NCI-H748 treated with DMSO at 0.1 percent for 48 hours (cell line): Measurements from ENCODE around the gene SORCS2.

Experiments
- DNase-seq: peaks from one replicate; lab custom pipeline; 2025; lab: John Stamatoyannopoulos, UW

Gene SORCS2

DNA sequence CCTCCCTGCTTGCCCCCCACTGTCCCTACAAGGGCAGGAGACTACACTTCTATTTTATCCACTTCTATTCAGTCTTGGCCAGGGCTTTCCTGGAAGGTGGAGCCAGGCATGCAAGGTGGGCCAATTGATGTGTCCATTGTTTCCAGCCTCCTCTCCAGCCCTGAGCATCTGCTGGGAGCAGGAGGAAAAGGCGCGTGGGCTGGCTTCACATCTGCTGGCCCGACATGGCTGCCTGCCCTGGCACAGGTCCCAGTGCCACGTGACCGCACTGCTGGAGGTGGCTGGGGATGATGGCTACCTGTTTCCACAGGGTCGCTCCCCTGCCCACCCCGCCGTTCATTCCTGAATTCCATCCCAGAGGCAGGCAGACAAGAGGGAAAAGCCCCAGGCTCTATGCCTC, 499.6 kb downstream of the SORCS2 start:
- DNase-seq = peak; percentile 6

GRCh38 chr4:7692451-7693236, 500.3 kb downstream of the SORCS2 start:
- DNase-seq = no peak

- DNase-seq = no peak
Measured at GRCh38 chr4:7693237-7693608, 500.9 kb downstream of the SORCS2 start.

DNA sequence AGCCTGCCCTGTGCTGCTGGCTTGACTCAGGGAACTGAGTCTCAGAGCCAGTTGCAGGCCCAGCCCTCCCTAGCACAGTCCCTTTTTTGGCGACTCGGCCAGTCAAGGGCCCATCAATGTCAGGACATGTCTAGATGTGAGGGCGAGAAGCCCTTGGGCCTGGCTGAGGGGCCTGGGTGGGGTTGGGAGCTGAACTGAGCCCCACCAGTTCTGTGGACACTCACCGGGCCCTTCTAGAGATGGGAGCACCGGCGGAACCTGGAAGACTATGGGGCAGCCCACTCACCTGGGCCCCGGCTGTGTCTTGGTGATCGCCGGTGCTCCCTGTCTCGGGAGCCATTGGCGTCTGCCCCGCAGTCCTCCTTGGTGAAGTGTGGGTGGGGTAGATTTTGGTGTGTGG, 501.4 kb downstream of the SORCS2 start:
- no peak for DNase-seq

DNA sequence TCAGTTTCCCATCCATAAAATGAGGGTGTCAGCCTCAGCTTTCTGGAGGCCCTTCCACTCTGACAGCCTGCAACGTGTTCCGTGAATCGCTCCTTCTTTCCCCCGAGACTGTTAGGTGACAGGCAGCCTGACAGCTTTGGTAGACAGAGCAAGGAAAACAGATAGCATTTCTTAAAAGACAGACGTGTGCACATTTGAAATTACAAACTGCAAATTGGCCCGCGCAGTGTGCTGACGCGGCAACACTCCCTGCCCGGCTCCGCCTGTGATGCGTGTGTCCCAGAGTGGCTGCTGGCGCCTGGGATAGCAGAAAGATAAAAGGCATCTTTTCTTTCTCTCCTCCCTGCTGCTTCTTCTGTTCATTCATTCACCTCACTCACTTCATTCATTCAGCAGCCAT, 502.0 kb downstream of the SORCS2 start:
- DNase-seq = no peak

- DNase-seq = no peak
Measured at GRCh38 chr4:7697343-7697742, 505.0 kb downstream of the SORCS2 start.

DNA sequence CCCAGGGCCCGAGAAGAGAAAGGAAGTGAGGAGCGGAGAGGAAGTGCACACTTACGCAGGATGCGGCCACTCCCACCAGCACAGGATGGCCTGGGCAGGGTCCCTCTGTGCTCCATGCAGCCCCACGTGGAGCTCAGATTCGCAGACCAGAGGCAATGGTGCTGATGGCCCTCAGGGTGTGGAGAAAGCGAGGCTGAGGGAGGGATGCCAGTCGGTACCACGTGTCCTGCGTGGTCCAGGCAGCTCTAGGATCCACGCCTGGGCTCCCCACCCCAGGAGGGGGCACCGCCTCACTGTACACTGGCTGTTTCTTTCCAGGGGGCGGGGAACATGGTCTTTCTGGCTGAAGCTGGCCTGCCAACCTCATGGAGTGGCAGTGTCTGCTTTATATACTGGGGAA, 505.5 kb downstream of the SORCS2 start:
- no peak for DNase-seq

DNA sequence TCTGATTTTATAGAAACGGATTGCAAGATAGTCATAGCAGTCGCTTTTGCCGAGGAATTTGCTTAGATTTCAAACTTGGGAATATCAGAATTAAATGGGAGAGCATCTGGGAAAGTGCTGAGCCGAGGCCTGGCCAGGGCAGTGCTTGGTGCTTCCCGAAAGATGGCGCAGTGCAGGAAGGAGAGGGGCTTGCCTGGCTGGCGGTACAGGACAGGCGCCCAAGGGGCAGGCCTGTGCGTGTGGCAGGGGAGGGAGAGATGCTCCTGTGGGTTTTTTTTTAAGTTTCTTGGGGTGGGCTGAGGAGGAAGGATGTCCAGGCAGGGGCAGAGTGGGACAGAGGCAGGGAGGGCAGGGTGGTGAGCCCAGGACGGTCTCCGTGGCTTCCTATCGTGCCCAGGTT, 506.2 kb downstream of the SORCS2 start:
- DNase-seq = no peak

DNA sequence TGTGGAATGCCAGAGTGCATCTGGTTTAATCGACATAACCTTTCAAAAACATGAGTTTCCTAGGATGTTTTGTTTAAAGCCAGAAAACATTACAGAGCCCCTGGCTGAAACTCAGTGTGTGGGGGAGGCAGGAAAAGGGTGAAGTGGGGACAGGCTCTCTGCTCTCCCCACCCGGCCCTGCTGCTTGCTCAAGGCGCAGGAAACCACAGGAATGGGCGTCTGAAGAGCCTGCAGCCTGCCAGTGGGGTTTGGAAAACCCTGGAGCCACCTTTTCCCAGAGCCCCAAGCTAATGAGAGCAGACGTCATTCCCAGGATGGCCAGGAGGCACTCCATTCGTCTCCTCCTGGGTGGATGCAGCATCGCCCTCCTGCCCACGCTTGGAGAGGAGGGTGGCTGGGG, 506.7 kb downstream of the SORCS2 start:
- DNase-seq = no peak

GRCh38 chr4:7699825-7700224, 507.5 kb downstream of the SORCS2 start:
- DNase-seq = no peak

DNA sequence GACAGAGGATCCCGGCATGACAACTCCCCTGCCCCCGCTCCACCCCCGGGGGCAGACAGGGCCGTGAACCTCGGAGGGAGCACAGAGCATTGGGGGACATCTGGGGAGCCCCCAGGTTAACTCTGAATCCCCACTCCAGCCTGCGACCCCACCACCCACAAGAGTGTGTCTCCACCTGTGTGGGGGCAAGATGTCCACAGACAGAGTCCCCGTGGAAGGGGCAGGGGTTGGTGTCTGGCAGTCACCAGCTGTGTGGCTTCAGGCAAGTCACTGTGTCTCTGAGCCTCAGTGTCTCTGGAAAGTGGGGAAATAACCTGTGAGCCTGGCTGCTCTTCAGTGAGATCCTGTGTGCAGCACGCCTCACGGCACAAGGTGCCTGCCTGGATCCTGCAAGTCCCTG, 508.3 kb downstream of the SORCS2 start:
- no peak for DNase-seq

- DNase-seq = no peak
Measured at GRCh38 chr4:7701866-7702649, 509.7 kb downstream of the SORCS2 start.

- no peak for DNase-seq
Measured at GRCh38 chr4:7703688-7704087, 511.4 kb downstream of the SORCS2 start.

GRCh38 chr4:7704091-7704490, 511.8 kb downstream of the SORCS2 start:
- no peak for DNase-seq

DNA sequence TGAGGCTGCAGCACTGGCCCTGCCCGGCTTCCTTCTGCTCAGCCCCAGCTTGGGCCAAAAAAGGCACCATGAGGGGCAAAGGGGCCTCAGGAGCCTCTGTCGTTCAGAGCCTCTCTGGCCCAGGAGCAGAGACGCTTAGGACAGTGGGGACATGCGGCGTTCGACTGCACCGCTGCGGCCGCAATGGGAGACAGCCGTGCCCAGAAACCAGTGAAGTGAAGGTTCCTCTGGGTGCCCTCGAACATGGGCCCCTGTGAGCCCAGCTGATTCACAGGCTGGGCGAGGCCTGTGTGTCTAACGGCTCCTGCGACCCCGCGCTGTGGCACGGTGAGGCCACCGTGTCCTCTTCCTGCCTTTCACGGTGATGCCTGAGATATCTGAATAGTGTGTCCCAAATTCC, 512.3 kb downstream of the SORCS2 start:
- DNase-seq = no peak

DNA sequence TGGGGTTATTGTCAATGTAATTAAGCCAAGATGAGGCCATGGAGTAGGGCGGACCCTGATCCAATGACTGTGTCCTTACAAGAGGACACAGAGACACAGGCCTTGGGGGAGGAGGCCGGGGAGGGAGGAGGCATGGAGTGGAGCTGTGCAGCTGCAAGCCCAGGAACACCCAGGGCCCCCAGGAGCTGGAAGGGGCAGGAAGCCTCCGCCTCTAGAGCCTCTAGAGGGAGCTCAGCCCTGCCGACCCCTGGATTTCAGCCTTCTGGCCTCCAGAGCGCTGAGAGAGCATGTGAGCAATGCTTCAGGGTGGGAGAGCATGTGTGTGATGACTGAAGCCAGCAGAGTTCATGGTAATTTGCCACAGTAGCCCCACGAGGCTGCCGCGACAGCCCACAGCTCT, 512.7 kb downstream of the SORCS2 start:
- no peak for DNase-seq

GRCh38 chr4:7705593-7705992, 513.3 kb downstream of the SORCS2 start:
- no peak for DNase-seq

DNA sequence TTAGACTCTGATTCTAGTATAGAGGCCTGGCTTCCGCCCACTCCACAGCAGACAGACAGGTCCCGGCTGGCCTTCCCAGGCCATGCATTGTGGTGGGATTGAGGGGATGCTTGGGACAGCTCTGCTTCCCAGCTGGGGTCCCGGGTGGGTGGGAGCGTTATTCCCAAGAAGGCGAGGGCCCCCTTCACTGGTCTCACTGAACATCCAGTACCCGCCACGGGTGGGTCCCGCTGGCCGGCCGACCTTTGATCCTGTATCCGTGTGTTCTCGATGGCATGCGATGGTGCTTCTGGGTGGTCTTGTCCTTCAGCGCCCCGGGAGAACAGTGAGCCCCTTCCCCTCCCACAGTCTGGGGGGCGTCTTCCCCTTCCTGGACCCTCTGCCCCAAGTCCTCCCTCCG, 515.9 kb downstream of the SORCS2 start:
- no peak for DNase-seq

GRCh38 chr4:7708981-7709380, 516.6 kb downstream of the SORCS2 start:
- no peak for DNase-seq

DNA sequence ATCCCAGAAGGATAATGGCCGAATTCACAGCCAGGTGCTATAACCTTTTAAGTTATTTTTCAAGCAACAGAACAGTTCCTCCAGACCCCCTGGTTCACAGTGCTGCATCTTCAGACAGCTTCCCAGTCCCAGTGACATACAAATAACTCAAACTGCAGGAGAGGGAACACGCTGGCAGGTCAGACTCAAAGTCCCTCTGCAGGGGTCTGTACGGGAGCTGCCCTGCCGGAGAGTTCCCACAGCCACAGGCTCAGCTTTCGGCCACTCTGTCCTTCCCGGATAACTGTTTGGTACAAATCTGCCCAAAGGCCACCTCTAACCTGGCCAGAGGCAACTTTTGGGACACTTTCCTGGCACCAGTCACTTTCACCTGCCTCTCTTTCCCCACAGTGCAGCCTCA, 517.1 kb downstream of the SORCS2 start:
- DNase-seq = no peak

- DNase-seq = no peak
Measured at GRCh38 chr4:7710126-7710525, 517.8 kb downstream of the SORCS2 start.

GRCh38 chr4:7710576-7711306, 518.4 kb downstream of the SORCS2 start:
- DNase-seq = no peak
